ENCODE results near the gene CNPY1.

DNA sequence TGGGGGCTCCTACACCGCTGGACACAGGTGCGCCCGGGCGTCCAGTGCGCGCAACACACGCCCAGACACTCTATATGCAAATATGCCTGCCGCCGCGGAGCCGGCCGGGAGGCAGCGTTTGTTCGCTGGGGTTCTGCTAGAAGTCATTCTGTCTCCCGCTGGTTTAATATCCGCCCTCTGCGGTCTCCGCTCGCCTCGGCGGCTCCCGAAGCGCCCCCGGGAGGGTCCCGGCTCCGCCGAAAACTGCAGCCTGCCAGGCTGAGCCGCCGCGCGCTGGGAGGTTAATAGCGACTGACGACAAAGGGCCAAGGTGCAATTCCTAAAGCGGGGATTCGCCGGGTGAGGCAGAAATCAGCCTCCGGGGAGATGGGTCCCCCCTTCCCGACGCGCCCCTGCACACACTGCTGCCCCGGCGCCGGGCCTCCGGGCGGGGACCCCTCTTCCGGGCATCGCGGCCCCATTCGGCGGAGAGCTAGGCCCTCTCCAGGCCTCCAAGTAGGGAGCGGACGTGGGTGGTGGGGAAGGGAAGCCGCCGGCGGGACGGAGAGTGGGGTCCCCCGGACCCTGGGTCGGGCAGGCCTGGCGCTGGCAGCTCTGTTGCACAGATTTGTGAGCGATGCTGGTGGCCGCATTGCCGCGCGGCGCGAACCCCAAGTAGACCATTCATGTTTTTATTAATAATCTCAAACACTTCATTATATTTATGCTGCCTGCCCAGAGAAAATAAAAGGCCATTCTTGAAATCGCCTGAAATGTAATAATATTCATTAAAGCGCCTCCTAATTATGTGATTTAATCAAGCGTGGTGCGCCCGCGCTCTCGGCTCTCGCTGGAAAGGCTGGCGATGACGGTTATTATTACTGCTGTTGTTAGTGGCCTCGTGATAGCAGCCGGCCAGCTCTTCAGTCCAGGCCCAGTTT lies 79.3 kb downstream of the CNPY1 start:
- no peak for TF ChIP-seq EZH2 (IDR thresholded peaks at IDR 0.05; ENCODE audit: low read depth)
- TF ChIP-seq, protein P1, sequence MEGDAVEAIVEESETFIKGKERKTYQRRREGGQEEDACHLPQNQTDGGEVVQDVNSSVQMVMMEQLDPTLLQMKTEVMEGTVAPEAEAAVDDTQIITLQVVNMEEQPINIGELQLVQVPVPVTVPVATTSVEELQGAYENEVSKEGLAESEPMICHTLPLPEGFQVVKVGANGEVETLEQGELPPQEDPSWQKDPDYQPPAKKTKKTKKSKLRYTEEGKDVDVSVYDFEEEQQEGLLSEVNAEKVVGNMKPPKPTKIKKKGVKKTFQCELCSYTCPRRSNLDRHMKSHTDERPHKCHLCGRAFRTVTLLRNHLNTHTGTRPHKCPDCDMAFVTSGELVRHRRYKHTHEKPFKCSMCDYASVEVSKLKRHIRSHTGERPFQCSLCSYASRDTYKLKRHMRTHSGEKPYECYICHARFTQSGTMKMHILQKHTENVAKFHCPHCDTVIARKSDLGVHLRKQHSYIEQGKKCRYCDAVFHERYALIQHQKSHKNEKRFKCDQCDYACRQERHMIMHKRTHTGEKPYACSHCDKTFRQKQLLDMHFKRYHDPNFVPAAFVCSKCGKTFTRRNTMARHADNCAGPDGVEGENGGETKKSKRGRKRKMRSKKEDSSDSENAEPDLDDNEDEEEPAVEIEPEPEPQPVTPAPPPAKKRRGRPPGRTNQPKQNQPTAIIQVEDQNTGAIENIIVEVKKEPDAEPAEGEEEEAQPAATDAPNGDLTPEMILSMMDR (conservative IDR thresholded peaks at IDR 0.05) = no peak
